Breast epithelium (tissue), 3 donors: ENCODE measurements around the gene HIP1.

ENCODE experiments used
- POLR2A ChIP-seq: fragments of 450-650 bp; IDR thresholded peaks from one replicate; pipeline ENCODE4 v1.6.1; 2016; ENCODE audit warnings: antibody characterized with exemption, mild to moderate bottlenecking, moderate library complexity
- TF ChIP-seq, protein P1 (sequence below), 3 donors: fragments of 450-650 bp; IDR thresholded peaks; one replicate each; pipeline ENCODE4 v1.5.1; 2016 to 2017; ENCODE audit warnings: antibody characterized with exemption in 3 of 3, mild to moderate bottlenecking in 3 of 3, moderate library complexity in 3 of 3

DNA sequence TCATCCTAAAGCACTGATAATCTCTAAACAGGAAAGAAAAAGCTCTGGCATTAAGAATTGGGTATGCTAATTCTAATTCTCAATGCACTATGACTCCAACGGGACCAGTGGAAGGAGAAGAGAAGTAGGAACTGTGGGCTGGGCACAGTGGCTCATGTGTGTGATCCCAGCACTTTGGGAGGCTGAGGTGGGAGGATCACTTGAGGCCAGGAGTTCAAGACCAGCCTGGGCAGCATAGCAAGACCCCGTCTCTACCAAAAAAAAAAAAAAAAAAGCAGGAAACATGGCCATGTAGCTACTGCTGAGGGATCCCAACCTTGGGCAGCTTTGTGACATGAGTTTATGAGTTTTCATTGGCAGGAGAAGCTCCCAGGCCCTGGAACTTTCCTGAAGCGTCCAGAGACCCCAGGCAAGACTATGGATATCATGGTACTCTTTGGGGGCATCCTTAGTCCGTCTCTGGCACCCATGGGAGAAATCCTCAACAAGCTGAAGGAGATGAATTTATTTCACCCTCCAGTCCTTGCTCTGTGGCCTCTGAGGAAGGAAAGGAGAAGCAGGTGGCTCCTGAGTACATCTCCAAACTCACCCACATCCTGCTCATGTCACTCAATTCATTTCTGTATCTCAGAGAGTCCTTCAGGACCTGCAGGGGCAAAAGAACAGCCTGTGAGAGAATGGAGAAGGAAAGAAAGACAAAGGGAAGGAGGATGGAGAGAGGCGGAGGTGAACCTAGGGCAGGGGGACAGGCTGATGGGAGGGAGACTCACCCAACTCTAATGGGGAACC is 147.1 kb downstream of the HIP1 start:
- TF ChIP-seq, protein P1, sequence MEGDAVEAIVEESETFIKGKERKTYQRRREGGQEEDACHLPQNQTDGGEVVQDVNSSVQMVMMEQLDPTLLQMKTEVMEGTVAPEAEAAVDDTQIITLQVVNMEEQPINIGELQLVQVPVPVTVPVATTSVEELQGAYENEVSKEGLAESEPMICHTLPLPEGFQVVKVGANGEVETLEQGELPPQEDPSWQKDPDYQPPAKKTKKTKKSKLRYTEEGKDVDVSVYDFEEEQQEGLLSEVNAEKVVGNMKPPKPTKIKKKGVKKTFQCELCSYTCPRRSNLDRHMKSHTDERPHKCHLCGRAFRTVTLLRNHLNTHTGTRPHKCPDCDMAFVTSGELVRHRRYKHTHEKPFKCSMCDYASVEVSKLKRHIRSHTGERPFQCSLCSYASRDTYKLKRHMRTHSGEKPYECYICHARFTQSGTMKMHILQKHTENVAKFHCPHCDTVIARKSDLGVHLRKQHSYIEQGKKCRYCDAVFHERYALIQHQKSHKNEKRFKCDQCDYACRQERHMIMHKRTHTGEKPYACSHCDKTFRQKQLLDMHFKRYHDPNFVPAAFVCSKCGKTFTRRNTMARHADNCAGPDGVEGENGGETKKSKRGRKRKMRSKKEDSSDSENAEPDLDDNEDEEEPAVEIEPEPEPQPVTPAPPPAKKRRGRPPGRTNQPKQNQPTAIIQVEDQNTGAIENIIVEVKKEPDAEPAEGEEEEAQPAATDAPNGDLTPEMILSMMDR (IDR thresholded peaks at IDR 0.05): no peak
- no peak for TF ChIP-seq POLR2A
